ENCODE results near the gene BDH1. TPM values are rescaled to one million over a fixed set of nuclear protein-coding genes. Genes with fewer than 3 reads are reported as not detected.
"Not testable (repeated sequence)": the region's sequence is repeated elsewhere in the genome, so short reads cannot be mapped to it uniquely, and the experiment has no call there.

BDH1 gene
- total and polyA plus RNA-seq, 4 donors: 18.7 to 57.9 (median 33.1) TPM

GRCh38 chr3:197517922-197518683, 37.7 kb downstream of the BDH1 start:
- Histone ChIP-seq H3K36me3 (ENCODE audit: control insufficient read depth, insufficient read depth, low read length) (peaks cover 53% of the 10 kb centered on the region), H3K4me1 (ENCODE audit: control insufficient read depth, insufficient read depth, low read length) (peaks cover 39% of the 10 kb centered on the region)
- H3K9me3 ChIP-seq (ENCODE audit: control insufficient read depth, insufficient read depth, low read length); H3K27ac ChIP-seq (ENCODE audit: low read depth, low read length); H3K27me3 ChIP-seq (ENCODE audit: control insufficient read depth, insufficient read depth, low read length); DNase-seq (ENCODE audit: low read depth in 4 of 6, low spot score in 6 of 6); H3K4me3 ChIP-seq (ENCODE audit: low read depth, low read length): not testable (repeated sequence)
- no CpG with 5 or more reads among the region's 10 CpGs for WGBS (ENCODE audit: insufficient coverage)

DNA sequence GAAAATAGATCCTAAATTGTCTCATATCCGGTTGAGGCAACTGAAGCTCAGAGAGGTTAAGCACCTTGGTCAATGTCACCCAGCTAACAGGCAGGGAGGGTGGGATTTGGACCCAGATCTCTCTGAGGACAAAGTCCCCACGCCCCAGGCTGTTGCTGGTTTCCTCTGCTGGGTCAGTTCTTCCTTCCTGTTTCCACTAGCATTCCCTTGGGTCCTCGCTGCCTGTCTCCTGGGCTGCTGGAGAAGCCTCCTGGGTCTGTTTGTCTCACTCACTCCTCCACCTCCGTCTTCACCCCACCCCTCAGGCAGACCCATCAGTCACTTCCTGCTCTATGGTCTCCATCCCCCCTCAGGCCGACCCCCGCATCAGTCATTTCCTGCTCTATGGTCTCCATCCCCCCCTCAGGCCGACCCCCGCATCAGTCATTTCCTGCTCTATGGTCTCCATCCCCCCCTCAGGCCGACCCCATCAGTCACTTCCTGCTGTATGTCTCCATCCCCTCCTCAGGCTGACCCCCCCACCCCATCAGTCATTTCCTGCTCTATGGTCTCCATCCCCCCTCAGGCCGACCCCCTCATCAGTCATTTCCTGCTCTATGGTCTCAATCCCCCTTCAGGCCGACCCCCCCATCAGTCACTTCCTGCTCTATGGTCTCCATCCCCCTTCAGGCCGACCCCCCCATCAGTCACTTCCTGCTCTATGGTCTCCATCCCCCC, 38.7 kb downstream of the BDH1 start:
- Histone ChIP-seq H3K4me1 (ENCODE audit: control insufficient read depth, insufficient read depth, low read length) (peaks cover 29% of the 10 kb centered on the region), H3K36me3 (ENCODE audit: control insufficient read depth, insufficient read depth, low read length) (peaks cover 56% of the 10 kb centered on the region)
- H3K27me3 ChIP-seq (ENCODE audit: control insufficient read depth, insufficient read depth, low read length); H3K4me3 ChIP-seq (ENCODE audit: low read depth, low read length); H3K27ac ChIP-seq (ENCODE audit: low read depth, low read length); H3K9me3 ChIP-seq (ENCODE audit: control insufficient read depth, insufficient read depth, low read length); DNase-seq (ENCODE audit: low read depth in 4 of 6, low spot score in 6 of 6): not testable (repeated sequence)
- WGBS (ENCODE audit: insufficient coverage): 77% methylated on average over 4 of the region's 12 CpGs

- Histone ChIP-seq H3K36me3 (ENCODE audit: control insufficient read depth, insufficient read depth, low read length) (peaks cover 61% of the 10 kb centered on the region), H3K9me3 (ENCODE audit: control insufficient read depth, insufficient read depth, low read length) (no peaks in the 10 kb centered on the region), H3K4me3 (ENCODE audit: low read depth, low read length) (no peak overlapping the region), H3K4me1 (ENCODE audit: control insufficient read depth, insufficient read depth, low read length) (peaks cover 23% of the 10 kb centered on the region), H3K27me3 (ENCODE audit: control insufficient read depth, insufficient read depth, low read length) (no peaks in the 10 kb centered on the region), H3K27ac (ENCODE audit: low read depth, low read length) (no peak overlapping the region)
- WGBS (ENCODE audit: insufficient coverage): 94% methylated on average over 6 of the region's 6 CpGs
- DNase-seq (ENCODE audit: low read depth in 4 of 6, low spot score in 6 of 6): no peak
Observed at GRCh38 chr3:197516517-197516889, 39.3 kb downstream of the BDH1 start.

DNA sequence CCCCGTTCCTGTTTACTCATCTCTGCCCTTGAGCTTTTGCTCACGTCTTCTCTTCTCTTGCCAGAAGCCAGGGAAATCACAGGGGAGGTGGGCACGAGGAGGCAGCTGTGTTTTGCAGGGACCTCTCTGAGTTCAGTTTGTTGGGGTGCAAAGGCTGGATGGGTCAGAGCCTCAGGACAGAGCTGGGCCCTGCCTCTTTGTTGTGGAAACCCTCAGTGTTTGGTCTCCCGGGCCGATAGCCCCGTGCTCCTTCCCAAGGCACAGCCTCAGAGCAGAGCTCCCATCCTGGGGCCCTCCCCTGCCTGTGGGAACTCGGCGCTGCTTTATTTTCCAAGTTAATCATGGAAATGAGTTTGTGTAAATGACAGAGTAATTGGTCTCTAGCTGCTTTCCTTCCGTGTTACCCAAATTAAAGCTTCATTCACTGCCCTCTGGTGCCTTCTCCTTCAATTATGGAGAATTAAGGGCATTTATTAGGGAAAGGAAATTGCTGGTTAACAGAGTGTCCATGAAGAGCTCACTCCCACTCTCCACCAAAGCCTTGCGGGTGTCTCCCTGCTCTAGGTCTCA, 40.9 kb downstream of the BDH1 start:
- no peak overlapping the region for H3K4me3 ChIP-seq (ENCODE audit: low read depth, low read length)
- H3K4me1 ChIP-seq (ENCODE audit: control insufficient read depth, insufficient read depth, low read length): peaks cover 20% of the 10 kb centered on the region
- WGBS (ENCODE audit: insufficient coverage): 65% methylated on average over 7 of the region's 10 CpGs
- H3K27ac ChIP-seq (ENCODE audit: low read depth, low read length): no peak overlapping the region
- H3K36me3 ChIP-seq (ENCODE audit: control insufficient read depth, insufficient read depth, low read length): peaks cover 56% of the 10 kb centered on the region
- H3K9me3 ChIP-seq (ENCODE audit: control insufficient read depth, insufficient read depth, low read length): no peaks in the 10 kb centered on the region
- DNase-seq (ENCODE audit: low read depth in 4 of 6, low spot score in 6 of 6): peak in 1 of 6 donors; percentile 92
- H3K27me3 ChIP-seq (ENCODE audit: control insufficient read depth, insufficient read depth, low read length): no peaks in the 10 kb centered on the region

GRCh38 chr3:197513953-197514785, 41.6 kb downstream of the BDH1 start:
- Histone ChIP-seq H3K36me3 (ENCODE audit: control insufficient read depth, insufficient read depth, low read length) (peaks cover 52% of the 10 kb centered on the region), H3K4me1 (ENCODE audit: control insufficient read depth, insufficient read depth, low read length) (peaks cover 24% of the 10 kb centered on the region), H3K9me3 (ENCODE audit: control insufficient read depth, insufficient read depth, low read length) (no peaks in the 10 kb centered on the region), H3K27ac (ENCODE audit: low read depth, low read length) (no peak overlapping the region), H3K4me3 (ENCODE audit: low read depth, low read length) (no peak overlapping the region), H3K27me3 (ENCODE audit: control insufficient read depth, insufficient read depth, low read length) (no peaks in the 10 kb centered on the region)
- WGBS (ENCODE audit: insufficient coverage): 90% methylated on average over 16 of the region's 18 CpGs
- DNase-seq (ENCODE audit: low read depth in 4 of 6, low spot score in 6 of 6): no peak

DNA sequence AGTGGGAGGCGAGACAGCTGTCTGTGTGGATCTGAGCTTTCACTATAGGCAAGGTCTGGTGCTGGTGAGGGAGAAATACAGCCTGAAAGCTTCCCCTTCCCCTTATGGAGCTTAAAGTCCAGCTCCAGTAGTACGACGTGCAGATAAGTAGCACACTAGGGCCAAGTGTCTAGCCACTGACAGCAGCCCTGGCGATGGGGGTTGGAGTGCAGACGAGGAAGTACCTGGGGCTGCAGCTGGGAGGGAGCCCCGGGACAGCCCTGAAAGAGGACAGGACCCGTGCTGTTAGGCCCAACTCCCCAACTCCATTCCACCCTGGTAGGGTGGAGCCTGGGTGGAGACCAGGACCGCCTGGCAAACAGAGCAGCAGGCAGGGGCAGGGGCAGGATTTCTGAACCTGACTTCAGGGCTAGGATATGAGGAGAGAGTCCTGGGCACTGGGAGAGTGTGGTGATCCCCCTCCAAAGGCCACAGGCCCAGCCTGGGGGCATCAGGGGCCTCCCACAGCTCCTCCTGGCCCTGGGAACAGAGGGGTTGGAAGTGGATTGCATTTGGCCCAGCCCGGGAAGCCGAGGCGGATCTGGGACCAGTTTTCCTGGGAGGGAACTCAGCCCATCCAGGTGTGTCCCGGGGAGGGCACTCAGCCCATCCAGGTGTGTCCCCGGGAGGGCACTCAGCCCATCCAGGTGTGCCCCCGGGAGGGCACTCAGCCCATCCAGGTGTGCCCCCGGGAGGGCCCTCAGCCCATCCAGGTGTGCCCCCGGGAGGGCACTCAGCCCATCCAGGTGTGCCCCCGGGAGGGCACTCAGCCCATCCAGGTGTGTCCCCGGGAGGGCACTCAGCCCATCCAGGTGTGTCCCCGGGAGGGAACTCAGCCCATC, 42.8 kb downstream of the BDH1 start:
- no peaks in the 10 kb centered on the region for H3K9me3 ChIP-seq (ENCODE audit: control insufficient read depth, insufficient read depth, low read length)
- H3K27ac ChIP-seq (ENCODE audit: low read depth, low read length): no peak overlapping the region
- H3K4me1 ChIP-seq (ENCODE audit: control insufficient read depth, insufficient read depth, low read length): peaks cover 34% of the 10 kb centered on the region
- no peak for DNase-seq (ENCODE audit: low read depth in 4 of 6, low spot score in 6 of 6)
- H3K27me3 ChIP-seq (ENCODE audit: control insufficient read depth, insufficient read depth, low read length): no peaks in the 10 kb centered on the region
- peaks cover 51% of the 10 kb centered on the region for H3K36me3 ChIP-seq (ENCODE audit: control insufficient read depth, insufficient read depth, low read length)
- WGBS (ENCODE audit: insufficient coverage): 95% methylated on average over 15 of the region's 19 CpGs
- H3K4me3 ChIP-seq (ENCODE audit: low read depth, low read length): no peak overlapping the region

- Histone ChIP-seq H3K36me3 (ENCODE audit: control insufficient read depth, insufficient read depth, low read length) (peaks cover 51% of the 10 kb centered on the region), H3K27me3 (ENCODE audit: control insufficient read depth, insufficient read depth, low read length) (no peaks in the 10 kb centered on the region), H3K4me1 (ENCODE audit: control insufficient read depth, insufficient read depth, low read length) (peaks cover 34% of the 10 kb centered on the region), H3K27ac (ENCODE audit: low read depth, low read length) (no peak overlapping the region), H3K4me3 (ENCODE audit: low read depth, low read length) (no peak overlapping the region), H3K9me3 (ENCODE audit: control insufficient read depth, insufficient read depth, low read length) (no peaks in the 10 kb centered on the region)
- 95% methylated on average over 33 of the region's 33 CpGs for WGBS (ENCODE audit: insufficient coverage)
- no peak for DNase-seq (ENCODE audit: low read depth in 4 of 6, low spot score in 6 of 6)
Observed at GRCh38 chr3:197511853-197512635, 43.7 kb downstream of the BDH1 start.

DNA sequence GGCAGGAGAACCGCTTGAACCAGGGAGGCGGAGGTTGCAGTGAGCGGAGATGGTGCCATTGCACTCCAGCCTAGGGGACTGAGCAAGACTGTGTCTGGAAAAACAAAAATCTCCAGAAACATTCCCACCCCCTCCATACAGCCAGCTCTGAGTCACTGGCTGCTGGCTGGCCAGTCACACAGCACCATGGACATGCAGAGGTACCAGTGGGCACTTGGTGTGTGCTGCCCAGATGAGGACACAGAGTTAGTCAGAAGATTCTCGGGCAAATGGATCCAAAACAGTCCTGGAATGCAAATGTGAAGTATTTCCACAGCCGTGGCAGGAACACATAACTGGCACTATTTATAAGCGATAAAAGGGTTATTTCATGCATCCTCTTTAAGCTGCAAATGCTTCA, 44.6 kb downstream of the BDH1 start:
- WGBS (ENCODE audit: insufficient coverage): 84% methylated on average over 6 of the region's 6 CpGs
- no peaks in the 10 kb centered on the region for H3K9me3 ChIP-seq (ENCODE audit: control insufficient read depth, insufficient read depth, low read length)
- H3K4me3 ChIP-seq (ENCODE audit: low read depth, low read length): no peak overlapping the region
- peaks cover 36% of the 10 kb centered on the region for H3K4me1 ChIP-seq (ENCODE audit: control insufficient read depth, insufficient read depth, low read length)
- no peak for DNase-seq (ENCODE audit: low read depth in 4 of 6, low spot score in 6 of 6)
- no peak overlapping the region for H3K27ac ChIP-seq (ENCODE audit: low read depth, low read length)
- H3K36me3 ChIP-seq (ENCODE audit: control insufficient read depth, insufficient read depth, low read length): peaks cover 49% of the 10 kb centered on the region
- no peaks in the 10 kb centered on the region for H3K27me3 ChIP-seq (ENCODE audit: control insufficient read depth, insufficient read depth, low read length)

Measured in spinal cord (tissue), 10 donors.